GM12892 (cell line): ENCODE measurements around the gene TBC1D22A.

Experiments
- DNase-seq: peaks from one replicate; pipeline ENCODE4 v3.0.0; 2011; ENCODE audit not compliant: insufficient read length
- FAIRE-seq: peaks from 2 replicates; lab custom pipeline; 2011; peaks lifted over from hg19 to GRCh38; lab: Jason Lieb, UNC
- POLR2A ChIP-seq: IDR thresholded peaks from 2 replicates; pipeline ENCODE4 v1.6.1; 2011; ENCODE audit warnings: low read depth, low read length, control low read depth
- POLR2AphosphoS5 ChIP-seq: IDR thresholded peaks from 2 replicates; pipeline ENCODE4 v1.6.1; 2011; ENCODE audit warnings: low read depth, low read length, control low read depth
- TAF1 ChIP-seq: IDR thresholded peaks from 2 replicates; pipeline ENCODE4 v1.6.1; 2011; ENCODE audit warnings: low read depth, mild to moderate bottlenecking, control low read depth, low read length, borderline replicate concordance

TBC1D22A gene

DNA sequence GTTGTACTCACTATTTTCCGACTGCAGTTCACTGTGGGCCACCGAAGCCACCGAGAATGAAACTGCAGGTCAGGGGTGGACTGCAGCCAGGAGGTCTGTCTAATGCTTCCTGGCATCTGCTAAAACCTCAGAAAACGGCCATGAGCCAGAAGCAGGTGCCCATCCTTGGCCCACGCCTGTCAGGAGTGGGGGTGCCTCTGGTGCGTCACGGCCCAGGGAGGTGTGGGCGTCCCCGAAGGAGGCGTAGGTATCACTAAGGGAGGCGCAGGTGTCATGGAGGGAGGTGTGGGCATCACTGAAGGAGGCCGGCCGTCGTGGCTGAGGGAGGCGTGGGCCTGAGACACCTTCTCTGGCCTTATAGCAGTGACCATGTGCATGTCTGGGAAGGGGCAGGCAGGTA, 456.2 kb downstream of the TBC1D22A start:
- FAIRE-seq, result no peak
- no peak for DNase-seq
- TF ChIP-seq POLR2A (no peak), TAF1 (no peak), POLR2AphosphoS5 (no peak)

DNA sequence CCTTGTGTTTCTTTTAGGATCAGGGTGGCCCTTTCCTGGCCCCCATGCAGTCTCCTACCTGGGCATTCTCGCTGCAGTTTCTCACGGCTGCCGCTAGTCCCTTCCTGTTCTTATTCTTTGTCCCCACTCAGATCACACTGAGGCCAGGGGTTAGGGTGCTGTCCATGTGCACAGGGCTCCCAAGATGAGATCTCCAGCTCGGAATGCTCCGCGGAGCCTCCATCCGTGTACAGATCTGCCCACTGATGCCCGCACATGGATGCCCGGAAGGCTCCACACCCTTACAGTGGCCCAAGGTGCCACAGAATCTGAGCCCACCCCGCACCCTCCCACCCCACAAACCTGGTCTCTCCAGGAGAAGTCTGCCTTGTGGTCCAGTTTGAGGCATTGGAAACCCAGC, 457.3 kb downstream of the TBC1D22A start:
- TF ChIP-seq POLR2A, result no peak
- TF ChIP-seq TAF1, result no peak
- TF ChIP-seq POLR2AphosphoS5, result no peak
- DNase-seq (no peak), FAIRE-seq (no peak)

DNA sequence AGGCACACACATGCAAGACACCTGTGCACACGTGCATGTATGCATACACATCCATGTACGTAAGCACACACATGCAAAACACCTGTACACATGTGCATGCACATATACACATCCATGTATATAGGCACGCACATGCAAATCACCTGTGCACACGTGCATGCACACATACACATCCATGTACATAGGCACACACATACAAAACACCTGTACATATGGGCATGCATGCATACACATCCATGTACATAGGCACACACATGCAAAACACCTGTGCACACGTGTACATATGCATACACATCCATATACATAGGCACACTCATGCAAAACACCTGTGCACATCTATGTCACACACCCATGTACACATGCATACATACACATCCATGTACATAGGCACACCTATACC, 458.3 kb downstream of the TBC1D22A start:
- no peak for FAIRE-seq
- no peak for DNase-seq
- TF ChIP-seq TAF1 (no peak), POLR2AphosphoS5 (no peak), POLR2A (no peak)

DNA sequence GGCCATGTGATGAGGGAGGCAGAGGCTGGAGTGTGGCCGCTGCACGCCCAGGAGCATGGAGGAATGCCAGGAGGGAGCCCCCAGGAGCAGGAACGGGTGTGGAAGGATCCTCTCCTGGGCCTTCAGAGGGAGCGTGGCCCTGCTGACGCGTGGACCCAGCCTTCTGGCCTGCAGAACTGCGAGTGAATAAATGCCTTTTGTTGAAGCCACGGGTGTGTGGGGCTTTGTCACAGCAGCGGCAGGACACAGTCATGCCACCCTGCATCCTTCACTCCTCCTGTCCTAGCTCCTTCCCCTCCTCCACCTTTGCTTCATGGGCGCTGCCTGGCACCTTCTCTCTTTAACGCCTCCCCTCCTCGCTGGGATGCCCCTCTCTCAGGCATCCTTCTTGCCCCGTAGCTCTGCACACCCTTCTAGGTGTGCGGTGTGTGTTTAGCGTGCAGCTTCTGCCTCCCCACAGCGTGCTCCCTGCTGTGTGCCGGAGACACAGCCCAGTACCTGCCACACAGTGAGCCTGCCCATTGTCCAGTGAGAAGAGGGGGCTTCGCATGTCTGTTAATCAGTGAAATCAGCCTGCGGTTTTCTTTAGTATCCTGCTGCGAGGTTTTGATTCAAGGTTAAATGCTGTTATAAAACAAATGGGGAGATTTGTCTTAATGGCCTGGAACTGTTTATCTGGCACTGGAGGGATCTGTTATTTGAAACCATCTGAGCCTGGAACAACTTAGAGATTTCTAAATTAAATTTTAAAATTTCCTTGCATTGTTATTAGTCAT, 459.6 kb downstream of the TBC1D22A start:
- no peak for TF ChIP-seq POLR2AphosphoS5
- TF ChIP-seq POLR2A, result no peak
- TF ChIP-seq TAF1, result no peak
- FAIRE-seq, result no peak
- DNase-seq, result no peak
